Erythroblast (primary cell): ENCODE results near the gene NIT2.

Source experiments
- GATA1 ChIP-seq: IDR thresholded peaks from 2 replicates; pipeline ENCODE4 v1.6.1; 2011; ENCODE audit warnings: low read depth, mild to moderate bottlenecking, control low read depth, low read length, moderate library complexity
- POLR2A ChIP-seq: IDR thresholded peaks from 2 replicates; pipeline ENCODE4 v1.6.1; 2011; ENCODE audit warnings: mild to moderate bottlenecking, low read length

- no peak for TF ChIP-seq POLR2A
- TF ChIP-seq GATA1 = no peak
Observed at GRCh38 chr3:100330651-100331050, 3.9 kb upstream of the NIT2 start.
